ENCODE data around the gene SLC6A20.

Gene SLC6A20

GRCh38 chr3:45712434-45713110 is 83.8 kb downstream of the SLC6A20 start:
- DNase-seq, result no peak

- DNase-seq, result no peak
These were observed 84.4 kb downstream of the SLC6A20 start for GRCh38 chr3:45711931-45712330.

GRCh38 chr3:45705839-45706808 is 90.2 kb downstream of the SLC6A20 start:
- DNase-seq, result no peak
